Activated naive CD4-positive, alpha-beta T cell treated with anti-CD3 and anti-CD28 coated beads, Interleukin-2, amount 10 ng/mL, durations not matched to agents 5 hours and 36 hours (primary cell): ENCODE measurements around the gene BARHL2. TPM values are rescaled to one million over a fixed set of nuclear protein-coding genes. Genes with fewer than 3 reads are reported as not detected.

Source experiments
- total RNA-seq, 2 experiments: library from RNA; stranded (reverse); gene quantifications; one replicate each; pipeline ENCODE4 v1.2.3, GENCODE V29; 2021

The BARHL2 gene
- not detected for total RNA-seq

GRCh38 chr1:90716552-90717355 lies at the start of gene BARHL2:
BARHL2 (minus strand) TSS chr1:90717302; CDS start chr1:90717195, 107 bp downstream.

